BE2C (cell line): Measurements from ENCODE around the gene F12.

Experiments used
- DNase-seq: peaks from one replicate; pipeline ENCODE4 v3.0.0-alpha.2; 2020
- H3K27me3 ChIP-seq: fragments of 250-450 bp; sonication (Bioruptor Pico); 2 replicates; pipeline ENCODE4 v1.5.1; 2020; ENCODE audit warnings: mild to moderate bottlenecking
- H3K36me3 ChIP-seq: fragments of 250-450 bp; sonication (Bioruptor Pico); 2 replicates; pipeline ENCODE4 v1.5.1; 2020; ENCODE audit warnings: mild to moderate bottlenecking
- H3K4me1 ChIP-seq: fragments of 250-450 bp; sonication (Bioruptor Pico); 2 replicates; pipeline ENCODE4 v1.5.1; 2020
- H3K4me3 ChIP-seq: 2 replicates; pipeline ENCODE4 v1.5.1; 2011; ENCODE audit warnings: low read depth, low read length
- H3K9me3 ChIP-seq: fragments of 250-450 bp; sonication (Bioruptor Pico); 2 replicates; pipeline ENCODE4 v1.5.1; 2020
- CTCF ChIP-seq: IDR thresholded peaks from 2 replicates; pipeline ENCODE4 v1.5.1; 2012; ENCODE audit warnings: mild to moderate bottlenecking, low read depth, low read length

Gene F12

GRCh38 chr5:177437623-177438022 is 28.3 kb upstream of the F12 start:
- Histone ChIP-seq H3K9me3 (no peaks in the 10 kb centered on the region), H3K4me1 (peaks cover 5% of the 10 kb centered on the region; the same call in 1 of the 2 replicates), H3K36me3 (peaks cover 60% of the 10 kb centered on the region), H3K4me3 (no peak overlapping the region), H3K27me3 (no peaks in the 10 kb centered on the region)
- no peak for TF ChIP-seq CTCF
- no peak for DNase-seq

GRCh38 chr5:177435847-177436536 is 26.6 kb upstream of the F12 start:
- peaks cover 64% of the 10 kb centered on the region for H3K36me3 ChIP-seq
- no peak overlapping the region for H3K4me3 ChIP-seq
- no peak for DNase-seq
- peaks cover 15% of the 10 kb centered on the region for H3K4me1 ChIP-seq
- TF ChIP-seq CTCF = no peak
- no peaks in the 10 kb centered on the region for H3K9me3 ChIP-seq
- H3K27me3 ChIP-seq = no peaks in the 10 kb centered on the region

- Histone ChIP-seq H3K36me3 (peaks cover 63% of the 10 kb centered on the region), H3K4me3 (no peak overlapping the region), H3K9me3 (no peaks in the 10 kb centered on the region), H3K4me1 (peaks cover 13% of the 10 kb centered on the region), H3K27me3 (no peaks in the 10 kb centered on the region)
- no peak for DNase-seq
- TF ChIP-seq CTCF = no peak
Measured at GRCh38 chr5:177434942-177435738, 25.8 kb upstream of the F12 start.

GRCh38 chr5:177434437-177434836 is 25.1 kb upstream of the F12 start:
- Histone ChIP-seq H3K36me3 (peaks cover 61% of the 10 kb centered on the region), H3K4me3 (no peak overlapping the region), H3K27me3 (no peaks in the 10 kb centered on the region), H3K9me3 (no peaks in the 10 kb centered on the region), H3K4me1 (peaks cover 14% of the 10 kb centered on the region)
- no peak for TF ChIP-seq CTCF
- DNase-seq = no peak

- no peak for TF ChIP-seq CTCF
- peaks cover 15% of the 10 kb centered on the region for H3K4me1 ChIP-seq
- no peak overlapping the region for H3K4me3 ChIP-seq
- H3K9me3 ChIP-seq = no peaks in the 10 kb centered on the region
- no peaks in the 10 kb centered on the region for H3K27me3 ChIP-seq
- H3K36me3 ChIP-seq = peaks cover 56% of the 10 kb centered on the region
- no peak for DNase-seq
Measured at GRCh38 chr5:177433658-177434217, 24.4 kb upstream of the F12 start.
